Activated CD8-positive, alpha-beta memory T cell treated with anti-CD3 and anti-CD28 coated beads for 36 hours (primary cell): ENCODE data around the gene EFEMP1. TPM values are rescaled to one million over a fixed set of nuclear protein-coding genes. Genes with fewer than 3 reads are reported as not detected.

Experiments
- CTCF ChIA-PET: fragments of 350-600 bp; sonication (Branson Sonifier 250); formaldehyde crosslinking; loops from one replicate; lab custom pipeline; 2021; ENCODE audit warnings: antibody characterized with exemption; lab: Charles Lee
- POLR2A ChIA-PET: fragments of 350-600 bp; sonication (Branson Sonifier 250); formaldehyde crosslinking; loops from one replicate; lab custom pipeline; 2021; ENCODE audit warnings: antibody characterized with exemption; lab: Charles Lee
- total RNA-seq, 2 experiments: library from RNA; stranded (reverse); gene quantifications; one replicate each; pipeline ENCODE4 v1.2.3, GENCODE V29; 2021

The EFEMP1 gene
- total RNA-seq, 2 experiments from 2014 or later: not detected

- POLR2A ChIA-PET: no interaction called here
These were observed 47.0 kb downstream of the EFEMP1 start for GRCh38 chr2:55876429-55877086.

GRCh38 chr2:55875434-55876135, 48.0 kb downstream of the EFEMP1 start:
- POLR2A ChIA-PET: no interaction called here
- CTCF ChIA-PET: interaction anchor here (0.6 kb wide), 1 partner anchor 1356 kb away, joined by 3 read pairs; no protein-coding TSS in a partner anchor

More at GRCh38 chr2:55876429-55877086, 47.0 kb downstream of the EFEMP1 start:
- CTCF ChIA-PET: no interaction called here

GRCh38 chr2:55874338-55874737, 49.2 kb downstream of the EFEMP1 start:
- ChIA-PET POLR2A (no interaction called here), CTCF (no interaction called here)

- POLR2A ChIA-PET: no interaction called here
- CTCF ChIA-PET: no interaction called here
These were observed 51.9 kb downstream of the EFEMP1 start for GRCh38 chr2:55871637-55872036.

DNA sequence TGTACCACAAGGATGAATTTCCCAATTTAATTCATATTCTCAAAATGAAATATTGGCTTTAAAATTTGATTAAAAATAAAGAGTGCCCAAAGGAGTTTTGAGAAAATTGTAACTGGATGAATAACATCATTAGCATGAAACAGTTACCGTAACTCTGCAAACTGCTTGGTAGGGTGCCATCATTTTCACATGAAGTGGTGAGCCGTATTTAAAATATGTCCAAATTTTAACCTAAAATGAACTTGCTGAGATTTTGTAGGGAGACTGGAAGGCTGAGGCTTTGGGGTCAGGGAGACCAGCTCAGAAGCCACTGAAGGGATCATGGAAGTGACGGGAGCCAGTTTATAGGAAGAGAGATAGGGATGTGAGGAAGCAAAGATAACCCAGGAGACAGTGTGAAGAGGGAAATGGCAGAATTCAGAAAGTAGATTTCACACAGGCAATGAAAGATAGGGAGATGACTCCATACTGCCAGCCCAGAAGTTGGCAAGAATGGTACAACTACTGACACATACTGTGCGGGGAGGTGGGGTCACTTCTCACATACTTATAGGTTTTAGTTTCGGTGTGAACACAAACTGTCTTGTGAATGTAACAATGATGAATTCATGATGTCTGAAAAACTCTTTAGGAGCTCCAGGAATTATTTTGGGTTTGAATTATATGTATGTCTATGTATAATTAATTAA, 53.8 kb downstream of the EFEMP1 start:
- CTCF ChIA-PET: no interaction called here
- POLR2A ChIA-PET: no interaction called here

GRCh38 chr2:55865096-55865835, 58.3 kb downstream of the EFEMP1 start:
- CTCF ChIA-PET: no interaction called here
- POLR2A ChIA-PET: no interaction called here

GRCh38 chr2:55864351-55865084, 59.1 kb downstream of the EFEMP1 start:
- ChIA-PET CTCF (no interaction called here), POLR2A (no interaction called here)

GRCh38 chr2:55862673-55863390, 60.8 kb downstream of the EFEMP1 start:
- ChIA-PET CTCF (no interaction called here), POLR2A (no interaction called here)

- ChIA-PET CTCF (no interaction called here), POLR2A (no interaction called here)
These were observed 61.3 kb downstream of the EFEMP1 start for GRCh38 chr2:55862246-55862645.

DNA sequence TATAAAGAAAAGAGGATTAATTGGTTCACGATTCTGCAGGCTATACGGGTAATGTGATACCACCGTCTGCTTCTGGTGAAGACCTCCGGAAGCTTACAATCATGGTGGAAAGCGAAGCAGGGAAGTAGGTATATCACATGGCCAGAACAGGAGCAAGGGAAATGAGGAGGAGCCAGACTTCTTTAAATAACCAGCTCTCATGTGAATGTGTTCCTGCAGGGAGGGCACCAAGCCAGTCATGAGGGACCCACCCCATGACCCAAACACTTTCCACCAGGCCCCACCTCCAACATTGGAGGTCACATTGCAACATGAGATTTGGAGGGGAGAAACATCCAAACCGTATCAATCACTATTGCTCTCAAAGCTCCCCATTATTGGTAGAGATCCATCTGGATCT, 61.8 kb downstream of the EFEMP1 start:
- ChIA-PET POLR2A (no interaction called here), CTCF (no interaction called here)

DNA sequence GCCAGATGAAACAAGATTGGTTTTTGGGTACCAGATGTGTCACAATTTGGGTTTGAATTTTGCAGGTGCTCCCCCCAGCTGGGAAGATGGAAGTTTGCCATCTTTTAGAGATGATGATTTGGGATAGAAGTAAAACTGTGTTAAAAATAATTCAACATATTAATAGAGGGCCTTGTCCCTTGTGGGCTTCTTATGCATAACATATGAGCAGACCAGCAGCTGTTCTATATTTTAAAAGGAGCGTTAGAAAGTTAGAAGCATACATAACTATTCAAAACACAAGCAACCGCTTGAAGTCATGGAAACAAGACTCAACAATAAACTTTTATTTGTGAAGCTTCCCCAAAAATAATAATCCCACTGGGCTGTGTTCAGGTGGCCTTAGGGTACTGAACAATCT, 62.8 kb downstream of the EFEMP1 start:
- POLR2A ChIA-PET: no interaction called here

DNA sequence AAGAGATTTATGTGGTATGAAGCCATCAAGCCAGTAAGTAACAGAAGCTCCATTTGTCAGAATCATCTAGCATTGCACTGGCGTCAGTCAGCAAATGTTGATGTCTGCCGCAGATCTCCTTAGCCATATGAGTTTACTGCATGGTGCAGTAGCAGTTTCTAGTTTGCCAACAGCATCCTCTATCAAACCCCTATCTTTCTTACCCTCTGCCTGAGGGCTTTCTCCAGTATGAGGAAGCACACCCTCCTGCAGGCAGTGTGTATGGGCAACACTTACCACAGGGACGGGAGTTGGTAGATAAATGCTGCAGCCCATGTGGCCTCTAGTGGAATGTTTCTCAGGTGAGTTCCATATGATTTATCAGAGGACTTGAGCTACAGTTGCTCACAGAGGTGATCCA, 63.7 kb downstream of the EFEMP1 start:
- ChIA-PET POLR2A (no interaction called here), CTCF (no interaction called here)

More for the DNA sequence above, 62.8 kb downstream of the EFEMP1 start:
- CTCF ChIA-PET: no interaction called here

DNA sequence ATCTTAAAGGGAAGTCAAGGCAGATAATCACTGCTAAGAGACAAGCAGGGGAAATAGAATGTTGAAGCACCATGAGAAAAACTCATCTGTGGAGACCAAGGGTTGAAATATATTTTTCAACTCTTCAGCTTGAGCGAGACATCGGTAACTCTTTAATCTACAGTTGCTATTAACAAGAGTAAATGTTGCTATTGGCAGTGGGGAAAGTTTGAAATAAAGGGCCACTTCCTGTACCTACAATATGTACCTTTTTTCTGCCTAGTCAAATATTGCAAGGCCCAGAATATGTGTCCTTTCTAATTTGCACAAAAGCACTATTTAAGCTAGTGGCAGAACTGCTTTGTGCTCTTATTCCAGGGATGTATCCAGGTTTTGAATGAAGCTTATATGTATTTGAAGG, 65.8 kb downstream of the EFEMP1 start:
- ChIA-PET POLR2A (no interaction called here), CTCF (no interaction called here)

- ChIA-PET CTCF (no interaction called here), POLR2A (no interaction called here)
These were observed 66.6 kb downstream of the EFEMP1 start for GRCh38 chr2:55856936-55857335.

DNA sequence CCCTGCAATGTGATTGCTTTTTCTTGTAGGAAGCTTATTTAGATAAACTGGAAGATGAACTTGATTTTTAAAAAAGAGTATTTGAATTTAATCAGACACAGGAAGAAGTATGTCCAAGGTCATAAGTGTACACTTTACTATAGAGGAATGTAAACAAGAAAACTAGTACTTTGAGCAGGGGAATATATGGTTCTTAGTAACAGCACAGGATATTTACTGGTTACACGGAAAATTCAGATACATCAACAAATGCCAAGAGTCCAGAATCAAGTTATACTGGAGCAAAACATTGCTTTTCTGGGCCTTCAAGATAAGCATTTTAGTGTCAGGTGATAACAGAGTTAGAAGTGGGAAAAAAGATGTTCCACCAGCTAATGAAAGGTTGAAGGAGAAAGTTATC, 75.5 kb downstream of the EFEMP1 start:
- CTCF ChIA-PET: no interaction called here
- POLR2A ChIA-PET: no interaction called here

- ChIA-PET CTCF (no interaction called here), POLR2A (no interaction called here)
These were observed 77.2 kb downstream of the EFEMP1 start for GRCh38 chr2:55846426-55846825.

GRCh38 chr2:55844986-55845385, 78.6 kb downstream of the EFEMP1 start:
- CTCF ChIA-PET: no interaction called here
- POLR2A ChIA-PET: no interaction called here

- CTCF ChIA-PET: no interaction called here
- POLR2A ChIA-PET: no interaction called here
These were observed 79.6 kb downstream of the EFEMP1 start for GRCh38 chr2:55843994-55844345.
